RWPE2 (cell line): ENCODE measurements around the gene RNU1-2.
"Not testable (repeated sequence)": the region's sequence is repeated elsewhere in the genome, so short reads cannot be mapped to it uniquely, and the experiment has no call there.

Experiments used
- ATAC-seq: fragments of 200-7000 bp; cut with Tn5 transposase; 3 replicates; pipeline ENCODE4 v1.9.1; 2021; ENCODE audit warnings: low read depth
- DNase-seq: peaks from one replicate; pipeline ENCODE4 v3.0.0-alpha.2; 2020; ENCODE audit warnings: low spot score
- H3K27ac ChIP-seq: fragments of 450-650 bp; 2 replicates; pipeline ENCODE4 v1.5.1; 2017; ENCODE audit warnings: mild to moderate bottlenecking; ENCODE audit not compliant: poor library complexity, severe bottlenecking
- H3K27me3 ChIP-seq: fragments of 250-450 bp; sonication (Bioruptor Pico); 2 replicates; pipeline ENCODE4 v1.5.1; 2021; ENCODE audit warnings: mild to moderate bottlenecking, moderate library complexity; ENCODE audit not compliant: insufficient read depth, poor library complexity, severe bottlenecking
- H3K36me3 ChIP-seq: fragments of 250-450 bp; sonication (Bioruptor Pico); 2 replicates; pipeline ENCODE4 v1.5.1; 2020; ENCODE audit warnings: low read depth, mild to moderate bottlenecking, moderate library complexity
- H3K4me1 ChIP-seq: fragments of 250-450 bp; sonication (Bioruptor Pico); 2 replicates; pipeline ENCODE4 v1.5.1; 2021; ENCODE audit warnings: mild to moderate bottlenecking, moderate library complexity; ENCODE audit not compliant: insufficient read depth, poor library complexity, severe bottlenecking
- H3K4me3 ChIP-seq: fragments of 250-450 bp; sonication (Bioruptor Pico); 2 replicates; pipeline ENCODE4 v1.5.1; 2021; ENCODE audit warnings: mild to moderate bottlenecking, moderate library complexity; ENCODE audit not compliant: severe bottlenecking
- H3K9me3 ChIP-seq: fragments of 250-450 bp; sonication (Bioruptor Pico); 2 replicates; pipeline ENCODE4 v1.5.1; 2021; ENCODE audit warnings: mild to moderate bottlenecking, moderate library complexity; ENCODE audit not compliant: severe bottlenecking
- CTCF ChIP-seq: fragments of 450-650 bp; IDR thresholded peaks from one replicate; pipeline ENCODE4 v1.5.1; 2017; ENCODE audit warnings: mild to moderate bottlenecking, moderate library complexity; ENCODE audit not compliant: poor library complexity, severe bottlenecking

Gene RNU1-2

DNA sequence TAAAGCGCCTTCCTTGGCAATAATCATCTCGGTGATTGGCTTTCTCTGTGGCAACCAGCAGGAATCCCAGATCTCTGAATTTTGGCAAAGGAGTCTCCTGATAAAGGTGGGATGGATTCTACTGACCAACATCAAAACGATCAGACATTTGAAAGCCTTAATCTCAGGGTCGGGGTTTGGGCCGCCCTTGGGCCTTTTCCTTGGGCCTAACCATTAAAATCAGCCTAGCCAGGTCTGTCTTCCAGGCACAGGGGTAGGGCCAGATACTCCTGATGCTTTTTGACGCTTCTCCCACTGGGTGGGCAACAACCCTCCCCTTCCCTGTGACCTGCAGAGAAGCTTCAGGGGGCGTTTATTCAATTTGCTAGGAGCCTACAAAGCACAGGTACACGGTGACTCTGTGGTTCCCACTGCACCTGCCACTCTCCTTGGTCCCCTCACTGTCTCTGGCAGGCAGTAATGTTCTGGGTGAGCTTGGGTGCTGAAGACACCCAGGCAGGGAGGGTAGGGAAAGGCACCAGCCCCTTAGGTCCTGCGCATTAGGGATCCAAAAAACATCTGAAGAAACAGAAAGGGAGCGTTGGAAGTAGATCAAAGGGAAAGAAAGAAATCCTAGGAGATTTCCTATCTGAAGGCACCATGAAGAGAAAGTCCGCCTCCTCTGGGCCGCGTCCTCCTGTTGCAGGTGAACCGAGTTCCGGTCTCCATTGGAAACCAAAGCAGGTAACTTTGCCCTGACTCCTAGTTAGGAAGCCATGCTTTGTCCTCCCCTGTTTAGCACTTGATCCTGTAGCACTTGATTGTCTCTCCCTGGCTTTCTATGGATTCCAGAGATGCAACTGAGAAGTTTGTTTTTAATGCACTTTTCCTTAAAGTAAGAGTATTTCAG lies 12.3 kb downstream of the RNU1-2 start:
- DNase-seq: no peak

DNA sequence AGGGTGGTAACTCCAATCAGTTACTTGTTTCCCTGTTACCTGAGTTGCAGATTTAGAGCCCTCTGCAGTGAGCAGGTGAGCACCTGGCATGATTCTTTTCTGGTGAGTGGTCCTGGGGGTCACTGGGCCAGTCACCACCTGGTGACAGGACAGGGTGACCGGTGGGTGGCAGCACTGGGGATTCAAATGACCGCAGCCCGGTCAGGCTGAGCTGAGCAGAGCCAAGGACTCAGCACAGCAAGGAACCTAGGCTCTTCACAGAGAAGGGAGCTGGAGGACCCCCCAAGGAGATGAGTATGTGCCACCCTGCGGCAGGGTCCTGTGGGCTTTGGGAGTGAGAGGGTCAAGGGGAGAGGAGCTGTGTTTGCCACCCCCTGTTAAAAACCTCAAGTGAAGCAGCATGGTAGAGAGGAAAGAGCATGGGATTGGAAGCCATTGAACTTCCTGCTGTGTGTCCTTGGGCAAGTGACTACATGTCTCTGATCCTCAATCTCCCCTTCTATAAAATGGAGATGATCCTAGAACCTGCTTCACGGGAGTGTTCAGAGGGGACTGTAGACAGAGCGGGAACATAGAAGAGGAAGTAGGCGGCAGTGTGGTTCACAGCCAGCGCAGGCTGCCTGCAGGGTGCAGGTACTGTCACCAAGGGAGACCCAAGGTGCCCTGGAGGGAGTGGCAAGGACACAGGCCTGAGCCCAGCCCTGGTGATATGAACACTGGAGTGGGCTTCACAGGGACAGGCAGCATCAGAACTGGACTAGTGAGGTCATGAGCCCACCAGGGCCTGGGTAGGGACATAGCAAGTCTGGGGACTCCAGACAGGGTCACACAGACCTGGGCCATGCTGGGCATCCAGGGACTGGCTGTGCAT lies 16.3 kb downstream of the RNU1-2 start:
- not testable (repeated sequence) for H3K4me1 ChIP-seq, H3K27ac ChIP-seq, ATAC-seq, H3K27me3 ChIP-seq, H3K36me3 ChIP-seq, H3K4me3 ChIP-seq, H3K9me3 ChIP-seq
- DNase-seq: peak; percentile 38

More for the DNA sequence above, 12.3 kb downstream of the RNU1-2 start:
- Histone ChIP-seq H3K9me3 (peaks cover 3% of the 10 kb centered on the region), H3K4me1 (peaks cover 12% of the 10 kb centered on the region), H3K36me3 (no peaks in the 10 kb centered on the region), H3K4me3 (no peak overlapping the region), H3K27me3 (no peaks in the 10 kb centered on the region), H3K27ac (no peak overlapping the region)
- no peak for TF ChIP-seq CTCF
- no peak for ATAC-seq

DNA sequence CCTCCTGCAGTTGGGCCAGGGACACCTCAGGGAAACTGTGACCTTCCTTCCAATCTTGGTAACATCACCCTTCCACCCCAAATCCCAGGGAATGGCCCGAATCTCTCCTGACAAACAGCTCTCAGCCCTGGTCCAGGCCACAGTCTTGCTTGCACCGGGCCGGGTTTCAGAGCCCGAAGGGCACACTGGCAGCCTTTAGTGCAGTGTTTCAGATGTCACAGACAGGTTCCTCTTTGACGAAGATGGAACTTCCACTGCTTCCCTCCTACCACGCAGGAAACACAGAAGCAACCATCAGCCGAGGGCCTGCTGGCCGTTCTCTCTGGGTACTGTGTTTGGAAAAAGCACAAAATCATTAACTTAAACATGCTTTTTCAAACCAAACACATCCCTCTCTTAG lies 17.0 kb downstream of the RNU1-2 start:
- not testable (repeated sequence) for ATAC-seq, H3K36me3 ChIP-seq, H3K4me1 ChIP-seq, H3K27ac ChIP-seq, H3K9me3 ChIP-seq, H3K27me3 ChIP-seq, H3K4me3 ChIP-seq
- DNase-seq: peak; percentile 53

GRCh38 chr1:16913181-16913832 lies 17.5 kb downstream of the RNU1-2 start:
- Histone ChIP-seq H3K4me3 (peak overlapping the region; percentile 64), H3K9me3 (no peaks in the 10 kb centered on the region), H3K4me1 (no peaks in the 10 kb centered on the region), H3K36me3 (no peaks in the 10 kb centered on the region), H3K27ac (peak overlapping the region; percentile 25), H3K27me3 (no peaks in the 10 kb centered on the region)
- ATAC-seq: no peak
- peak; percentile 63 for DNase-seq
- no peak for TF ChIP-seq CTCF

DNA sequence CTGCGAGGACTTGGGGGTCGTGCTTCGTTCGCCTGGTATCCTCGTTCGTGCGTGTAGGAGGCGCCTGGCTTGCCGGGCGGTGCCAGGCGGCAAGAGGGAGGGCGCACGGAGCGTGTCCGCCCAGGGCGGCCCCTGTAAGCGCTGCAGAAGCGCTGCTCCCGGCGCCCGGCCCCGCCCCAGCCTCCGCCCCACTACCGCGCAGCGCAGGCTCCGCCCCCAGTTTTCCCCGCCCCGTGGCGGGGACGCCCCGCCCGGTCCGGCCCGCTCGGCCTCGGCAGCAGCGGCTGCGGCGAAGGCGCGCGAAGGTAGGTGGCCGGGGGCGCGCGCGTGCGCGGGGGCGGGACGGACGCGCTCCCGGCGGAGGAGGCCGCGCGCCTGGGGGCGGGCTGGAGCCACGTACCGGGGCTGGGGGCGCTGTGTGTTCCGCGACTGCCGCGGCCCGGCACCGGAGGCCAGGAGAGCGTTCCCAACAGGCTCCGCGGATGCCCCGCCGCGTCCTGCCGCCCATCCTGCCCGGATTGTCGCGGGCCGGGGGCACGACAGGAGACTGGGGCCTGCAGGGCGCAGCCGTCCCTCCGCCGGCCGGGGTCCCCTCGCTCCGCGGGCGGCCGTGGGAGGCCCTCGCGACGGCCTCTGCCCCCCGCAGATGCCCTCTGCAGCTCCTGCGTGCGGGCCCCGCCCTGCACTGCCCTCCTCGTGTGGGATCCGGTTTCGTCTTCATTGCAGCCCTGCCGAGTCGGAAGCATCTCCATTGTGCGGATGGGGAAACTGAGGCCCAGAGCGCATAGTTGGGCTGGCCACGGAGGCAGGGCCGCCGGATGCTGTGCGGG lies 18.3 kb downstream of the RNU1-2 start:
- no peaks in the 10 kb centered on the region for H3K9me3 ChIP-seq
- peak; percentile 94 for DNase-seq
- H3K4me3 ChIP-seq: peak overlapping the region; percentile 64
- no peaks in the 10 kb centered on the region for H3K36me3 ChIP-seq
- ATAC-seq: peak; percentile 96
- H3K27ac ChIP-seq: peak overlapping the region; percentile 25
- no peaks in the 10 kb centered on the region for H3K27me3 ChIP-seq
- no peaks in the 10 kb centered on the region for H3K4me1 ChIP-seq
- peak; percentile 47 for TF ChIP-seq CTCF

DNA sequence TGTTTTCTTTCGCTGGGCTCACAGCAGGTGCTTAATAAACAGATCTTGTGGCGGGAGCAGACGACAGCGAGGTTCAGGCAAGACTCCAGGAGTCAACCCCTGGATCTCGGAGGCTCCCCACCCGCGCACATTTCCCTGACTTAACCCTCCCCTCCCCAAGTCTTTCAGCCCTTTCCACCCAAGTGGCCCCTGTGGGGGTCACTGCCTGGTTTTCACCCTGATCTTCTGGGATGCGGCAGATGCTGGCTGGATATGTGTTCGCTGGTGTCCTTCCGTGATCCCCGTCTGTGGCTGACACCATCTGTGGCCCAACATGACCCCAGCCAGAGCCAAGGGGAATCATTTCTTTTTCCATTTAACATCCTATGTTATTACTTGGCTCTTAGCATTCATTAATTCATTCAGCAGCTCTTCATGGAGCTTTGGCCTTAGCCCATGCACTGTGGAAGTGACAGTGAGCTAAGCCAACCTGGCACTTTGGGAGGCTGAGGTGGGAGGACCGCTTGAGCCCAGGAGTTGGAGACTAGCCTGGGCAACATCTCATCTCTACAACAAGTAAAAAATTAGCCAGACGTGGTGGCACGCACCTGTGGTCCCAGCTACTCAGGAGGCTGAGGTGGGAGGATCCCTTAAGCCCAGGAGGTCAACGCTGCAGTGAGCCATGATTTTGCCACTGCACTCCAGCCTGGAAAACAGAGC lies 19.3 kb downstream of the RNU1-2 start:
- not testable (repeated sequence) for H3K27me3 ChIP-seq, H3K27ac ChIP-seq, H3K9me3 ChIP-seq, ATAC-seq, H3K4me3 ChIP-seq, H3K36me3 ChIP-seq, H3K4me1 ChIP-seq
- peak; percentile 45 for DNase-seq
